ENCODE data around the gene UBA1.

DNA sequence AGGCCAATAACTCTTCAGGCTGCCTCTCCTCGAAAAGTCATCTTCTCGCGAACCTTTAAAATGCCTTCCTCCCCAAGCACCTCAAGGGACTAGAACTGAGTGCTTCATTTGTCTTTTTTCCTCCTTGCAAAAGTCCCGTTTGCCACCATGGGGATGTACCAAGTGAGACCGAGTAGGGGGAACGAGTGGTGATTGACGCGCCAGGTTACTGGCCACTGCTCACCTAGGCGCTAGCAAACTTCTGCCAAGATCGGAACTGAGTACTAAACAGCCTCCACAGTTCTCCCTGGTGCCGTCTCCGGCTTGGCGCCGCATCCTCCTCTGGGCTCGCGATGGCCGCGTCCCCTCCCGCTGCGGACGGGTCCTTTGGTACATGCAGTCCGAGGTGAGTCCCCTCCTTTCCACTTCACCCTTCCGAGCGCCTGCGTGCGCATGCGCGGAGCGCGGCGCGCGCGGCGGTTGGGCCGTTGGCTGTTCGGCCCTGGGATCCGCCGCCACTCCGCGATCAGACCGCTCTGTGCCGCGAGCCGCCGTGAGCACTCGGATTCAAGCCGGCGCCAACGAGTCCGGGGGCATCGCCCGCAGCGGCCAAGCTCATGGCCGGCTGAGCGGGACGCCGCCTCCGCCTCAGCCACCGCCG lies 24.8 kb downstream of the UBA1 start, which contains the start of gene CDK16:
- TF ChIP-seq CTCF (optimal IDR thresholded peaks at IDR 0.05 in 1 of 3, IDR thresholded peaks at IDR 0.05 in 1 of 3, conservative IDR thresholded peaks at IDR 0.05 in 1 of 3; ENCODE audit: extremely low read depth in 1 of 3, insufficient read depth in 2 of 3, low read length in 3 of 3) = no peak
- no peak for TF ChIP-seq EZH2 (IDR thresholded peaks at IDR 0.05; ENCODE audit: low read length)
